Gastroesophageal sphincter (tissue), 3 donors: Measurements from ENCODE around the gene HOXA10.

Experiments used
- CTCF ChIP-seq, 4 experiments: fragments of 200-600 bp in 2 of 4; fragments of 450-650 bp in 2 of 4; sonication (generic) in 1 of 4; IDR thresholded peaks; one replicate each; pipeline ENCODE4 v1.5.1; 2017 to 2019; ENCODE audit warnings: antibody characterized with exemption in 4 of 4, mild to moderate bottlenecking in 2 of 4, moderate library complexity in 2 of 4
- POLR2A ChIP-seq, 2 donors: fragments of 450-650 bp; IDR thresholded peaks; one replicate each; pipeline ENCODE4 v1.6.1; 2017; ENCODE audit warnings: antibody characterized with exemption in 2 of 2, mild to moderate bottlenecking in 2 of 2, moderate library complexity in 1 of 2
- POLR2AphosphoS5 ChIP-seq: sonication (generic); formaldehyde crosslinking; IDR thresholded peaks from one replicate; pipeline ENCODE4 v1.6.1; 2017; ENCODE audit warnings: antibody characterized with exemption

- TF ChIP-seq POLR2AphosphoS5, result no peak
- TF ChIP-seq CTCF (IDR thresholded peaks at IDR 0.05), result no peak
- no peak for TF ChIP-seq POLR2A (IDR thresholded peaks at IDR 0.05)
Observed at GRCh38 chr7:27192546-27193334, 18.6 kb upstream of the HOXA10 start.
